Coronary artery (tissue), 2 donors: ENCODE measurements around the gene TAF6.
A peak's percentile ranks its signal among the peaks of the same experiment; 100 is the strongest.
"Not testable (repeated sequence)": the region's sequence is repeated elsewhere in the genome, so short reads cannot be mapped to it uniquely, and the experiment has no call there.

Experiments used
- DNase-seq: peaks from one replicate; pipeline ENCODE4 v3.0.0-alpha.2; 2017; ENCODE audit warnings: low spot score
- H3K27ac ChIP-seq, 2 donors: fragments of 200-600 bp; sonication (generic); one replicate each; pipeline ENCODE4 v1.5.1; 2016 to 2019
- H3K4me3 ChIP-seq: fragments of 200-600 bp; sonication (generic); 2 replicates; pipeline ENCODE4 v1.5.1; 2016; ENCODE audit warnings: mild to moderate bottlenecking, moderate library complexity
- CTCF ChIP-seq: fragments of 200-600 bp; sonication (generic); IDR thresholded peaks from one replicate; pipeline ENCODE4 v1.5.1; 2019; ENCODE audit warnings: antibody characterized with exemption

The TAF6 gene

GRCh38 chr7:100148225-100148558, 29.0 kb upstream of the TAF6 start:
- no peak for DNase-seq
- H3K27ac ChIP-seq: peak overlapping the region; percentile 85 to 96

GRCh38 chr7:100147278-100147677, 28.1 kb upstream of the TAF6 start:
- TF ChIP-seq CTCF: no peak
- no peak for DNase-seq
- Histone ChIP-seq H3K4me3 (no peak overlapping the region), H3K27ac (no peak overlapping the region)

More at GRCh38 chr7:100148225-100148558, 29.0 kb upstream of the TAF6 start:
- TF ChIP-seq CTCF: no peak
- H3K4me3 ChIP-seq: peak overlapping the region; percentile 99

- H3K27ac ChIP-seq, H3K4me3 ChIP-seq, DNase-seq: not testable (repeated sequence)
These were observed 27.2 kb upstream of the TAF6 start for GRCh38 chr7:100146350-100146749.

- TF ChIP-seq CTCF: no peak
- DNase-seq: no peak
- no peak overlapping the region for H3K4me3 ChIP-seq
- H3K27ac ChIP-seq: no peak overlapping the region
These were observed 23.3 kb upstream of the TAF6 start for GRCh38 chr7:100142461-100142860.

GRCh38 chr7:100141555-100141949, 22.4 kb upstream of the TAF6 start:
- H3K27ac ChIP-seq: no peak overlapping the region
- H3K4me3 ChIP-seq: no peak overlapping the region
- TF ChIP-seq CTCF: no peak
- DNase-seq: no peak

GRCh38 chr7:100137851-100138760, 18.9 kb upstream of the TAF6 start:
- TF ChIP-seq CTCF: no peak
- Histone ChIP-seq H3K27ac (no peak overlapping the region), H3K4me3 (no peak overlapping the region)
- DNase-seq: no peak

GRCh38 chr7:100132697-100133151, 13.6 kb upstream of the TAF6 start:
- Histone ChIP-seq H3K4me3 (no peak overlapping the region), H3K27ac (no peak overlapping the region)
- DNase-seq: no peak
- TF ChIP-seq CTCF: peak; percentile 49
